Fibroblast of lung (primary cell): ENCODE results near the gene TTC31. TPM values are rescaled to one million over a fixed set of nuclear protein-coding genes. Genes with fewer than 3 reads are reported as not detected.

Source experiments
- DNase-seq, 2 donors: peaks; one replicate each; pipeline versions ENCODE4 v3.0.0 to v3.0.0-alpha.2; 2010; ENCODE audit warnings: low read depth in 2 of 2
- H2AFZ ChIP-seq: 2 replicates; pipeline ENCODE4 v1.5.1; 2012; ENCODE audit warnings: low read length, control low read depth, inconsistent platforms
- H3K27ac ChIP-seq: 2 replicates; pipeline ENCODE4 v1.5.1; 2011; ENCODE audit warnings: low read length, control low read depth; ENCODE audit not compliant: insufficient read depth
- H3K27me3 ChIP-seq: 2 replicates; pipeline ENCODE4 v1.5.1; 2011; ENCODE audit warnings: mild to moderate bottlenecking, low read length; ENCODE audit not compliant: control insufficient read depth, insufficient read depth
- H3K36me3 ChIP-seq: 2 replicates; pipeline ENCODE4 v1.5.1; 2011; ENCODE audit warnings: low read length; ENCODE audit not compliant: control insufficient read depth, insufficient read depth
- H3K4me1 ChIP-seq: 2 replicates; pipeline ENCODE4 v1.5.1; 2011; ENCODE audit warnings: low read length; ENCODE audit not compliant: control insufficient read depth, insufficient read depth; ENCODE audit errors: extremely low read depth
- H3K4me2 ChIP-seq: 2 replicates; pipeline ENCODE4 v1.5.1; 2011; ENCODE audit warnings: low read length, control low read depth; ENCODE audit not compliant: insufficient read depth; ENCODE audit errors: extremely low read depth
- H3K4me3 ChIP-seq, 4 experiments: fragments of 200-600 bp in 1 of 4; sonication (generic) in 1 of 4; replicated peaks in 1 of 4; 2 replicates each; pipeline ENCODE4 v1.5.1; 2011 to 2016; ENCODE audit warnings: low read length in 4 of 4, low read depth in 3 of 4, mild to moderate bottlenecking in 3 of 4, control low read depth in 2 of 4, inconsistent platforms in 1 of 4, mixed read lengths in 1 of 4; ENCODE audit not compliant: insufficient read depth in 1 of 4; ENCODE audit errors: control extremely low read depth in 1 of 4
- H3K79me2 ChIP-seq: 2 replicates; pipeline ENCODE4 v1.5.1; 2012; ENCODE audit warnings: mild to moderate bottlenecking, low read length, inconsistent platforms; ENCODE audit not compliant: control insufficient read depth, insufficient read depth
- H3K9ac ChIP-seq: 2 replicates; pipeline ENCODE4 v1.5.1; 2011; ENCODE audit warnings: mild to moderate bottlenecking, low read length, control low read depth; ENCODE audit not compliant: insufficient read depth
- H3K9me3 ChIP-seq: 2 replicates; pipeline ENCODE4 v1.5.1; 2012; ENCODE audit warnings: low read depth, low read length; ENCODE audit not compliant: control insufficient read depth, insufficient read depth
- H4K20me1 ChIP-seq: 2 replicates; pipeline ENCODE4 v1.5.1; 2011; ENCODE audit warnings: low read length; ENCODE audit not compliant: control insufficient read depth, insufficient read depth; ENCODE audit errors: extremely low read depth
- CTCF ChIP-seq, 2 donors: IDR thresholded peaks in 1 of 2; conservative IDR thresholded peaks in 1 of 2; 1 replicate in 1 of 2; 2 replicates in 1 of 2; pipeline ENCODE4 v1.5.1; 2011 to 2012; ENCODE audit warnings: low read length in 2 of 2, control low read depth in 1 of 2, inconsistent platforms in 1 of 2, low read depth in 1 of 2, mild to moderate bottlenecking in 1 of 2
- EZH2 ChIP-seq: IDR thresholded peaks from 2 replicates; pipeline ENCODE4 v1.5.1; 2012; ENCODE audit warnings: low read length, control low read depth, mild to moderate bottlenecking; ENCODE audit errors: missing control alignments
- polyA plus RNA-seq, 2 donors: library from polyadenylated mRNA; depleted of rRNA in 1 of 2; stranded (reverse) in 1 of 2; unstranded in 1 of 2; fragments of >200 nt; gene quantifications; 2 replicates each; pipeline ENCODE4 v1.2.1, GENCODE V29; 2011 to 2012; ENCODE audit warnings: missing spikeins in 1 of 2
- total RNA-seq: library from RNA; depleted of rRNA; stranded (reverse); fragments of >200 nt; gene quantifications from 2 replicates; pipeline ENCODE4 v1.2.1, GENCODE V29; 2014

The TTC31 gene
- total and polyA plus RNA-seq, 2 donors (not counting 1 experiment from before 2014, with no cell fraction given): 10.7 to 11.8 TPM

GRCh38 chr2:74526649-74527230, 43.9 kb downstream of the TTC31 start:
- Histone ChIP-seq H3K27ac (no peak overlapping the region), H3K79me2 (peaks cover 25% of the 10 kb centered on the region), H3K4me1 (peaks cover 7% of the 10 kb centered on the region), H3K36me3 (peaks cover 18% of the 10 kb centered on the region), H3K9ac (no peak overlapping the region), H3K27me3 (no peaks in the 10 kb centered on the region), H4K20me1 (no peaks in the 10 kb centered on the region), H3K4me2 (no peak overlapping the region), H2AFZ (no peak overlapping the region), H3K4me3 (no peak overlapping the region), H3K9me3 (no peaks in the 10 kb centered on the region)
- TF ChIP-seq CTCF (conservative IDR thresholded peaks at IDR 0.05 in 1 of 2, IDR thresholded peaks at IDR 0.05 in 1 of 2; ENCODE audit: low read depth in 1 of 2, low read length in 2 of 2) (no peak), EZH2 (no peak)
- no peak for DNase-seq

GRCh38 chr2:74527741-74528140, 44.9 kb downstream of the TTC31 start:
- no peaks in the 10 kb centered on the region for H3K9me3 ChIP-seq
- no peak overlapping the region for H3K4me2 ChIP-seq
- DNase-seq: no peak
- H3K36me3 ChIP-seq: peaks cover 18% of the 10 kb centered on the region
- TF ChIP-seq CTCF (conservative IDR thresholded peaks at IDR 0.05 in 1 of 2, IDR thresholded peaks at IDR 0.05 in 1 of 2; ENCODE audit: low read depth in 1 of 2, low read length in 2 of 2) (no peak), EZH2 (no peak)
- no peak overlapping the region for H3K4me3 ChIP-seq
- peaks cover 25% of the 10 kb centered on the region for H3K79me2 ChIP-seq
- peaks cover 7% of the 10 kb centered on the region for H3K4me1 ChIP-seq
- H3K27me3 ChIP-seq: no peaks in the 10 kb centered on the region
- no peak overlapping the region for H3K27ac ChIP-seq
- no peak overlapping the region for H2AFZ ChIP-seq
- no peaks in the 10 kb centered on the region for H4K20me1 ChIP-seq
- H3K9ac ChIP-seq: no peak overlapping the region

- H3K4me3 ChIP-seq: peak overlapping the region; percentile 86 to 97 (median 92)
- H3K9ac ChIP-seq: peak overlapping the region; percentile 96
- TF ChIP-seq CTCF (conservative IDR thresholded peaks at IDR 0.05 in 1 of 2, IDR thresholded peaks at IDR 0.05 in 1 of 2; ENCODE audit: low read depth in 1 of 2, low read length in 2 of 2) (no peak), EZH2 (no peak)
- peaks cover 25% of the 10 kb centered on the region for H3K79me2 ChIP-seq
- peaks cover 7% of the 10 kb centered on the region for H3K4me1 ChIP-seq
- no peaks in the 10 kb centered on the region for H3K9me3 ChIP-seq
- H2AFZ ChIP-seq: peak overlapping the region; percentile 87
- H3K36me3 ChIP-seq: peaks cover 21% of the 10 kb centered on the region
- H3K4me2 ChIP-seq: peak overlapping the region; percentile 91
- peak overlapping the region; percentile 90 for H3K27ac ChIP-seq
- H3K27me3 ChIP-seq: no peaks in the 10 kb centered on the region
- no peak for DNase-seq
- H4K20me1 ChIP-seq: no peaks in the 10 kb centered on the region
Measured at GRCh38 chr2:74528600-74529356, 45.9 kb downstream of the TTC31 start.
